Loucy (cell line): ENCODE results near the gene CTRB1.

Experiments used
- EZH2phosphoT487 ChIP-seq: fragments of 200-600 bp; IDR thresholded peaks from 2 replicates; pipeline ENCODE4 v1.6.1; 2018; ENCODE audit warnings: antibody characterized with exemption, mild to moderate bottlenecking, moderate library complexity, borderline replicate concordance
- TF ChIP-seq, protein P1 (sequence below): fragments of 200-600 bp; sonication (generic); conservative IDR thresholded peaks from 2 replicates; pipeline ENCODE4 v1.5.1; 2014; ENCODE audit warnings: mild to moderate bottlenecking, antibody characterized with exemption, low read length

DNA sequence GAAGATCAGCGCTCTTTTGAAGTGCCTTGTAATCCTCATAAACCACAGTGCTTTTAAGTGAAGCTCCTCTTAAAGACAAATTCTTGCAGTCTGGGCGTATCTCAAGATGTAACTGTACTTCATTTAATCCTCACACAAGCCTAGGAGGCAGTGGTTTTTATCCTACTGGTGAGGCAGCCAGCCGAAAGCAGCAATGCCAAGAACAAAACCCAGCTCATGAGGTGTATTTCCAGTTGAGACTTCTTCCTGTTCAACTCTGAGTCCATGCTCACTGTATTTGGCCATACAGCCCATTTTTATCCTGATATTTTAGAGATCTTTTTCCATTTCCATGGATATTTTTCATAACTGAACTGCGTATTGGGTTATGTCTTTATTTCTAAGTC lies 25.5 kb upstream of the CTRB1 start:
- TF ChIP-seq, protein P1, sequence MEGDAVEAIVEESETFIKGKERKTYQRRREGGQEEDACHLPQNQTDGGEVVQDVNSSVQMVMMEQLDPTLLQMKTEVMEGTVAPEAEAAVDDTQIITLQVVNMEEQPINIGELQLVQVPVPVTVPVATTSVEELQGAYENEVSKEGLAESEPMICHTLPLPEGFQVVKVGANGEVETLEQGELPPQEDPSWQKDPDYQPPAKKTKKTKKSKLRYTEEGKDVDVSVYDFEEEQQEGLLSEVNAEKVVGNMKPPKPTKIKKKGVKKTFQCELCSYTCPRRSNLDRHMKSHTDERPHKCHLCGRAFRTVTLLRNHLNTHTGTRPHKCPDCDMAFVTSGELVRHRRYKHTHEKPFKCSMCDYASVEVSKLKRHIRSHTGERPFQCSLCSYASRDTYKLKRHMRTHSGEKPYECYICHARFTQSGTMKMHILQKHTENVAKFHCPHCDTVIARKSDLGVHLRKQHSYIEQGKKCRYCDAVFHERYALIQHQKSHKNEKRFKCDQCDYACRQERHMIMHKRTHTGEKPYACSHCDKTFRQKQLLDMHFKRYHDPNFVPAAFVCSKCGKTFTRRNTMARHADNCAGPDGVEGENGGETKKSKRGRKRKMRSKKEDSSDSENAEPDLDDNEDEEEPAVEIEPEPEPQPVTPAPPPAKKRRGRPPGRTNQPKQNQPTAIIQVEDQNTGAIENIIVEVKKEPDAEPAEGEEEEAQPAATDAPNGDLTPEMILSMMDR = no peak
- no peak for TF ChIP-seq EZH2phosphoT487
